H1 (cell line): ENCODE measurements around the gene EEPD1. TPM values are rescaled to one million over a fixed set of nuclear protein-coding genes. Genes with fewer than 3 reads are reported as not detected.

Experiments
- CTCF ChIA-PET: fragments of 300-600 bp; sonication (Branson Sonifier 250); formaldehyde crosslinking; loops from one replicate; lab custom pipeline; 2021; ENCODE audit not compliant: partially characterized antibody; lab: Charles Lee
- POLR2A ChIA-PET: fragments of 300-600 bp; sonication (Branson Sonifier 250); formaldehyde crosslinking; loops from one replicate; lab custom pipeline; 2021; ENCODE audit warnings: inconsistent platforms; ENCODE audit not compliant: partially characterized antibody; lab: Charles Lee
- DNase-seq, 2 experiments: peaks; one replicate each; pipeline versions ENCODE4 v3.0.0 to v3.0.0-alpha.2; 2010 to 2022; ENCODE audit warnings: low spot score in 2 of 2, low read depth in 1 of 2, mixed read lengths in 1 of 2
- FAIRE-seq: peaks from 2 replicates; lab custom pipeline; 2011; peaks lifted over from hg19 to GRCh38; lab: Jason Lieb, UNC
- H2AFZ ChIP-seq: 2 replicates; pipeline ENCODE4 v1.8.1; 2012; ENCODE audit warnings: low read length, inconsistent platforms
- H2AK5ac ChIP-seq: 2 replicates; pipeline ENCODE4 v1.6.1; 2013; ENCODE audit warnings: low read depth, low read length
- H2BK120ac ChIP-seq: replicated peaks from 2 replicates; pipeline ENCODE3; 2013; ENCODE audit warnings: low read depth, low read length, inconsistent platforms
- H2BK12ac ChIP-seq: 2 replicates; pipeline ENCODE4 v1.6.1; 2013; ENCODE audit warnings: low read depth, low read length
- H2BK15ac ChIP-seq: 2 replicates; pipeline ENCODE4 v1.6.1; 2013; ENCODE audit warnings: low read length
- H2BK20ac ChIP-seq: 2 replicates; pipeline ENCODE4 v1.6.1; 2013; ENCODE audit warnings: low read length
- H2BK5ac ChIP-seq: 2 replicates; pipeline ENCODE4 v1.6.1; 2013; ENCODE audit warnings: low read depth, low read length
- H3K14ac ChIP-seq: 2 replicates; pipeline ENCODE4 v1.6.1; 2013; ENCODE audit warnings: inconsistent platforms; ENCODE audit not compliant: insufficient read length
- H3K18ac ChIP-seq: 2 replicates; pipeline ENCODE4 v1.6.1; 2013; ENCODE audit warnings: low read length; ENCODE audit errors: extremely low read depth
- H3K23ac ChIP-seq: 2 replicates; pipeline ENCODE4 v1.6.1; 2013; ENCODE audit warnings: inconsistent platforms; ENCODE audit not compliant: insufficient read length
- H3K23me2 ChIP-seq: 2 replicates; pipeline ENCODE4 v1.6.1; 2013; ENCODE audit warnings: low read depth, low read length
- H3K27ac ChIP-seq: 2 replicates; pipeline ENCODE4 v1.6.1; 2011; ENCODE audit warnings: low read depth, low read length, inconsistent platforms
- H3K27me3 ChIP-seq, 4 experiments: replicated peaks in 1 of 4; 1 replicate in 1 of 4; 2 replicates in 3 of 4; pipeline versions ENCODE4 v1.6.1 to v1.8.1; 2011 to 2013; ENCODE audit warnings: low read length in 3 of 4, mild to moderate bottlenecking in 3 of 4, inconsistent platforms in 2 of 4, mixed read lengths in 2 of 4, moderate library complexity in 1 of 4; ENCODE audit not compliant: control insufficient read depth in 3 of 4, insufficient read depth in 3 of 4; ENCODE audit errors: extremely low read depth in 1 of 4
- H3K36me3 ChIP-seq, 4 experiments: 2 replicates each; pipeline versions ENCODE4 v1.6.1 to v1.8.1; 2011 to 2013; ENCODE audit warnings: mild to moderate bottlenecking in 4 of 4, low read length in 3 of 4, moderate library complexity in 2 of 4, control low read depth in 1 of 4, inconsistent platforms in 1 of 4; ENCODE audit not compliant: insufficient read depth in 4 of 4, control insufficient read depth in 2 of 4
- H3K4ac ChIP-seq: replicated peaks from 2 replicates; pipeline ENCODE3; 2013; ENCODE audit warnings: low read length, low read depth, mixed read lengths, inconsistent platforms; ENCODE audit not compliant: insufficient read length
- H3K4me1 ChIP-seq, 4 experiments: replicated peaks in 1 of 4; 1 replicate in 1 of 4; 2 replicates in 3 of 4; pipeline versions ENCODE4 v1.6.1 to v1.8.1; 2011 to 2013; ENCODE audit warnings: low read length in 3 of 4, inconsistent platforms in 2 of 4, mixed read lengths in 1 of 4; ENCODE audit not compliant: insufficient read depth in 4 of 4, control insufficient read depth in 3 of 4
- H3K4me2 ChIP-seq, 2 experiments: 2 replicates each; pipeline versions ENCODE4 v1.6.1 to v1.8.1; 2011 to 2013; ENCODE audit warnings: low read depth in 2 of 2, low read length in 2 of 2, control low read depth in 1 of 2, inconsistent platforms in 1 of 2, mild to moderate bottlenecking in 1 of 2; ENCODE audit not compliant: insufficient read depth in 1 of 2
- H3K4me3 ChIP-seq, 4 experiments: fragments of 200-600, 300-600 bp in 1 of 4; sonication (generic), shearing (Covaris generic), sonication (Bioruptor Twin) in 1 of 4; 2 replicates each; pipeline versions ENCODE4 v1.5.1 to v1.8.1; 2011 to 2016; ENCODE audit warnings: low read length in 4 of 4, low read depth in 3 of 4, control low read depth in 2 of 4, inconsistent platforms in 2 of 4, mild to moderate bottlenecking in 2 of 4, mixed read lengths in 1 of 4, moderate library complexity in 1 of 4; ENCODE audit not compliant: insufficient read depth in 2 of 4; ENCODE audit errors: extremely low read depth in 1 of 4
- H3K56ac ChIP-seq: replicated peaks from 2 replicates; pipeline ENCODE3; 2013; ENCODE audit warnings: low read depth, mild to moderate bottlenecking, mixed read lengths, low read length, inconsistent platforms; ENCODE audit not compliant: insufficient read length
- H3K79me1 ChIP-seq: 2 replicates; pipeline ENCODE4 v1.6.1; 2013; ENCODE audit warnings: low read depth, low read length, control low read depth
- H3K79me2 ChIP-seq, 2 experiments: 2 replicates each; pipeline versions ENCODE4 v1.6.1 to v1.8.1; 2012 to 2013; ENCODE audit warnings: low read length in 2 of 2, mild to moderate bottlenecking in 2 of 2, inconsistent platforms in 1 of 2; ENCODE audit not compliant: insufficient read depth in 2 of 2, control insufficient read depth in 1 of 2
- H3K9ac ChIP-seq, 4 experiments: replicated peaks in 1 of 4; 1 replicate in 1 of 4; 2 replicates in 3 of 4; pipeline versions ENCODE4 v1.6.1 to v1.8.1; 2011 to 2013; ENCODE audit warnings: low read depth in 3 of 4, low read length in 3 of 4, control low read depth in 2 of 4, mild to moderate bottlenecking in 2 of 4, moderate library complexity in 2 of 4, inconsistent platforms in 1 of 4; ENCODE audit errors: extremely low read depth in 1 of 4
- H3K9me3 ChIP-seq, 2 experiments: 2 replicates each; pipeline versions ENCODE4 v1.6.1 to v1.8.1; 2012 to 2013; ENCODE audit warnings: mild to moderate bottlenecking in 2 of 2, moderate library complexity in 2 of 2, control low read depth in 1 of 2, inconsistent platforms in 1 of 2, low read depth in 1 of 2, low read length in 1 of 2, mixed read lengths in 1 of 2; ENCODE audit not compliant: insufficient read depth in 2 of 2
- H4K20me1 ChIP-seq, 2 experiments: replicated peaks in 1 of 2; 2 replicates each; pipeline versions ENCODE3 to v1.8.1; 2011 to 2013; ENCODE audit warnings: inconsistent platforms in 2 of 2, low read length in 2 of 2, mild to moderate bottlenecking in 1 of 2; ENCODE audit not compliant: insufficient read depth in 2 of 2, control insufficient read depth in 1 of 2
- H4K5ac ChIP-seq: 2 replicates; pipeline ENCODE4 v1.6.1; 2013; ENCODE audit warnings: low read length, low read depth, mixed read lengths, inconsistent platforms; ENCODE audit not compliant: insufficient read length
- H4K8ac ChIP-seq: 2 replicates; pipeline ENCODE4 v1.8.0; 2013; ENCODE audit warnings: mild to moderate bottlenecking, moderate library complexity, low read length, inconsistent platforms; ENCODE audit not compliant: insufficient read depth; ENCODE audit errors: extremely low read depth
- H4K91ac ChIP-seq: replicated peaks from 2 replicates; pipeline ENCODE3; 2013; ENCODE audit warnings: low read length, mixed read lengths, inconsistent platforms; ENCODE audit not compliant: insufficient read length
- NRF1 ChIP-seq: IDR thresholded peaks from 2 replicates; pipeline ENCODE4 v1.6.1; 2011; ENCODE audit warnings: mild to moderate bottlenecking, low read depth, low read length, improper control_type of control experiment
- TAF7 ChIP-seq: optimal IDR thresholded peaks from 2 replicates; pipeline ENCODE3; 2011; ENCODE audit warnings: low read depth, mild to moderate bottlenecking, inconsistent platforms, low read length, moderate library complexity, borderline replicate concordance
- WGBS, 2 experiments: shearing (Covaris generic) in 1 of 2; methylation state at CpG; one replicate each; pipeline versions ENCODE4 v1.1.6 to v1.1.7; 2013 to 2015; ENCODE audit warnings: low lambda C conversion rate in 2 of 2, mixed read lengths in 2 of 2, inconsistent platforms in 1 of 2, low coverage in 1 of 2, missing lambda C conversion rate in 1 of 2; ENCODE audit not compliant: insufficient replicate concordance in 2 of 2, insufficient coverage in 1 of 2, insufficient read length in 1 of 2; ENCODE audit errors: extremely low coverage in 1 of 2, missing lambda C conversion rate in 1 of 2; 5-methylcytosine and 5-hydroxymethylcytosine counted together
- polyA plus RNA-seq, 7 experiments: library from polyadenylated mRNA; depleted of rRNA in 3 of 7; stranded (reverse) in 5 of 7; unstranded in 2 of 7; fragments of >200 nt in 5 of 7; fragments of 200-250 nt in 2 of 7; gene quantifications; 1 replicate in 5 of 7; 2 replicates in 1 of 7; 4 replicates in 1 of 7; pipeline versions ENCODE4 v1.2.1 to v1.2.3, GENCODE V29; 2011 to 2013; ENCODE audit warnings: missing spikeins in 2 of 7, mixed read lengths in 2 of 7
- total RNA-seq: library from RNA; stranded (reverse); fragmentation: NEBNext Ultra II Directional; extraction: Animal tissue kit (Norgen Biotek cat#: 25700); gene quantifications from 2 replicates; pipeline ENCODE4 v1.2.1, GENCODE V29; 2021

EEPD1 gene
- total and polyA plus RNA-seq, 2 of the 8 experiments (the other 6 are each of a cell fraction or from before 2014, with no cell fraction given), result 3.1 to 7.8 TPM

GRCh38 chr7:36161996-36162395, 8.9 kb downstream of the EEPD1 start:
- DNase-seq, result no peak
- POLR2A ChIA-PET, result no interaction called here
- TF ChIP-seq NRF1, result no peak
- no peak for TF ChIP-seq TAF7

More at GRCh38 chr7:36161996-36162395, 8.9 kb downstream of the EEPD1 start:
- Histone ChIP-seq H2BK120ac (no peak overlapping the region), H3K56ac (no peak overlapping the region), H2AK5ac (no peak overlapping the region), H3K27me3 (peaks cover 0 to 6% (median 0%) of the 10 kb centered on the region in 4 experiments; a peak in 3 of 7 replicates), H3K4me3 (no peak overlapping the region), H3K4me1 (peaks cover 0 to 4% (median 2%) of the 10 kb centered on the region in 4 experiments; a peak in 2 of 7 replicates), H3K27ac (no peak overlapping the region), H3K18ac (no peak overlapping the region), H3K23me2 (no peaks in the 10 kb centered on the region; the same call in 1 of the 2 replicates), H3K79me1 (no peaks in the 10 kb centered on the region; the same call in 1 of the 2 replicates), H2BK5ac (no peak overlapping the region), H3K36me3 (no peaks in the 10 kb centered on the region), H2BK12ac (no peak overlapping the region), H3K9me3 (no peaks in the 10 kb centered on the region), H3K4ac (no peak overlapping the region), H3K4me2 (no peak overlapping the region), H3K79me2 (peaks cover 0 to 4% of the 10 kb centered on the region in 2 experiments; a peak in 1 of 4 replicates), H3K14ac (no peak overlapping the region), H4K91ac (no peak overlapping the region), H3K9ac (no peak overlapping the region), H2AFZ (no peak overlapping the region), H4K20me1 (peaks cover 4 to 9% of the 10 kb centered on the region in 2 experiments), H2BK20ac (no peak overlapping the region), H3K23ac (no peak overlapping the region), H2BK15ac (no peak overlapping the region), H4K5ac (no peak overlapping the region), H4K8ac (no peak overlapping the region)
- 100% methylated on average over 1 of the region's 1 CpG; no CpG with 5 or more reads in 1 of the 2 experiments for WGBS, 2 experiments
- CTCF ChIA-PET, result interaction anchor here (0.9 to 2.3 kb wide), 4 partner anchors 25 to 157 kb away, joined by 3 to 6 read pairs (median 3); no protein-coding TSS in a partner anchor
- no peak for FAIRE-seq
